HG02852 (cell line): ENCODE measurements around the gene MATR3.

Experiments
- ATAC-seq: cut with Tn5 transposase; IDR thresholded peaks from one replicate; pipeline ENCODE4 v1.9.1; 2021; ENCODE audit warnings: mild to moderate bottlenecking, moderate library complexity; ENCODE audit not compliant: unreplicated experiment

The MATR3 gene

GRCh38 chr5:139272471-139273321 lies 20.8 kb upstream of the MATR3 start:
- ATAC-seq = no peak

GRCh38 chr5:139273322-139273571 lies 20.3 kb upstream of the MATR3 start:
- no peak for ATAC-seq

GRCh38 chr5:139273572-139274289 lies 19.8 kb upstream of the MATR3 start:
- ATAC-seq = peak; percentile 79

- no peak for ATAC-seq
Observed at GRCh38 chr5:139275536-139275935, 18.0 kb upstream of the MATR3 start.

- ATAC-seq = no peak
Observed at GRCh38 chr5:139275956-139276355, 17.6 kb upstream of the MATR3 start.

GRCh38 chr5:139276426-139276825 lies 17.1 kb upstream of the MATR3 start:
- ATAC-seq = no peak

- ATAC-seq = no peak
Observed at GRCh38 chr5:139277171-139277570, 16.4 kb upstream of the MATR3 start.

GRCh38 chr5:139278540-139279274 lies 14.8 kb upstream of the MATR3 start:
- no peak for ATAC-seq

- no peak for ATAC-seq
Observed at GRCh38 chr5:139282197-139282557, 11.4 kb upstream of the MATR3 start.

GRCh38 chr5:139283252-139284166 lies 10.0 kb upstream of the MATR3 start:
- no peak for ATAC-seq

GRCh38 chr5:139284295-139284694 lies 9.2 kb upstream of the MATR3 start:
- ATAC-seq = no peak

GRCh38 chr5:139285651-139286392 lies 7.7 kb upstream of the MATR3 start:
- ATAC-seq = no peak

GRCh38 chr5:139287890-139288635 lies 5.5 kb upstream of the MATR3 start:
- no peak for ATAC-seq

- no peak for ATAC-seq
Observed at GRCh38 chr5:139291051-139291450, 2.5 kb upstream of the MATR3 start.

- ATAC-seq = no peak
Observed at GRCh38 chr5:139293202-139293506, 386 bp upstream of the MATR3 start.

- peak; percentile 28 for ATAC-seq
Observed at GRCh38 chr5:139294374-139295165, 1.0 kb downstream of the MATR3 start.

- no peak for ATAC-seq
Observed at GRCh38 chr5:139295346-139296057, 2.0 kb downstream of the MATR3 start.

GRCh38 chr5:139296198-139296597 lies 2.7 kb downstream of the MATR3 start:
- no peak for ATAC-seq
